AG09319 (cell line): ENCODE measurements around the gene EHBP1L1.

Experiments
- DNase-seq: peaks from one replicate; pipeline ENCODE4 v3.0.0-alpha.2; 2010; ENCODE audit warnings: low read depth; ENCODE audit errors: extremely low read depth
- CTCF ChIP-seq: IDR thresholded peaks from 2 replicates; pipeline ENCODE4 v1.5.1; 2011; ENCODE audit warnings: low read depth, mild to moderate bottlenecking, inconsistent platforms, low read length, moderate library complexity

Gene EHBP1L1

GRCh38 chr11:65633390-65634108 lies 57.7 kb downstream of the EHBP1L1 start:
- no peak for TF ChIP-seq CTCF
- no peak for DNase-seq

DNA sequence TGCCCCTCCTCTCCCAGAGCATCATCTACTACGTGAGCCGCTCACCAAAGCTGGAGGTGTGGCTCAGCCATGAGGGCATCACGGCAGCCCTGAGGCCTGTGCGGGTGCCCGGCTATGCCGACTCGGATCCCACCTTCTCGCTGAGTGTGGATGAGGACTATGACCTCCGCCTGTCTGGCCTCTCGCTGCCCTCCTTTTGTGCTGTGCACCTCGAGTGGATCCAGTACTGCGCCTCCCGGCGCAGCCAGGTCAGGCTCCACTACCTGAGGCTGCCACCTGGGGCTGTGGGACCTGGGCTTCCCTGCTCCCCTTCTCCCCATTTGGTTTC lies 58.2 kb downstream of the EHBP1L1 start:
- no peak for DNase-seq
- no peak for TF ChIP-seq CTCF

- no peak for DNase-seq
- no peak for TF ChIP-seq CTCF
These were observed 58.6 kb downstream of the EHBP1L1 start for GRCh38 chr11:65634440-65634839.

- no peak for DNase-seq
- TF ChIP-seq CTCF = no peak
These were observed 59.3 kb downstream of the EHBP1L1 start for GRCh38 chr11:65634905-65635731.

DNA sequence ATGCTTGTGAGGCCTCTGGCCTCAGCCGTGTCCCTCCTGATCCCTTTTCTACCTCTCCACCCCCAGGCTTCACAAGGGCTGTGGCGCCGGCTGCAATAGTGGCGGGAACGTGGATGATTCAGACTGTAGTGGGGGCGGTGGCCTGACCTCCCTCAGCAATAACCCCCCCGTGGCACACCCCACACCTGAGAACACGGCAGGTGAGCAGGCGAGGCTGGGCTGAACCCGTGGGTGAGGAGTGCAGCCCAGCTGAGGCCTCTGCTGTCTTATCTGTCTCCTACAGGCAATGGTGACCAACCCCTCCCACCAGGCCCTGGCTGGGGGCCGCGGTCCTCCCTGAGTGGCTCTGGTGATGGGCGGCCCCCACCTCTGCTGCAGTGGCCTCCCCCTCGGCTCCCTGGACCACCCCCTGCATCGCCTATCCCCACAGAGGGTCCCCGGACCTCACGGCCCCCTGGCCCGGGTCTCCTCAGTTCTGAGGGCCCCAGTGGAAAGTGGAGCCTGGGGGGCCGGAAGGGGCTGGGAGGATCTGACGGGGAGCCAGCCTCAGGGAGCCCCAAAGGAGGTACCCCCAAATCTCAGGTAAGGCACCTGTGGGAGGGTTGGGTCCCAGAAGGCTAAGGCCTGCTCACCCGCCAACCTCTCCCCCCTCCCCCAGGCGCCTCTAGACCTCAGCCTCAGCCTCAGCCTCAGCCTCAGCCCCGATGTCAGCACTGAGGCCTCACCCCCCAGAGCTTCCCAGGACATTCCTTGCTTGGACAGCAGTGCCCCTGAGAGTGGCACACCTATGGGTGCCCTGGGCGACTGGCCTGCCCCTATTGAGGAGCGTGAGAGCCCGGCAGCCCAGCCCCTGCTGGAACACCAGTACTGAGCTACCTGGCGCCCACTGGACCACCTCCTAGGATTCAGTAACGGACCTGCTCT lies 60.5 kb downstream of the EHBP1L1 start:
- DNase-seq = no peak
- no peak for TF ChIP-seq CTCF

GRCh38 chr11:65637032-65637557 lies 61.2 kb downstream of the EHBP1L1 start:
- DNase-seq = no peak
- TF ChIP-seq CTCF = no peak
